Neural progenitor cell (in vitro differentiated cells): ENCODE measurements around the gene IYD. TPM values are rescaled to one million over a fixed set of nuclear protein-coding genes. Genes with fewer than 3 reads are reported as not detected.

Source experiments
- DNase-seq: peaks from one replicate; pipeline ENCODE4 v3.0.0-alpha.2; 2016; ENCODE audit warnings: low spot score
- H2AFZ ChIP-seq: fragments of 200-600 bp; sonication (generic); replicated peaks from 2 replicates; pipeline ENCODE4 v1.6.1; 2016; ENCODE audit warnings: antibody characterized with exemption
- H3F3A ChIP-seq: fragments of 200-600 bp; sonication (generic); 2 replicates; pipeline ENCODE4 v1.6.1; 2016; ENCODE audit warnings: antibody characterized with exemption, low read depth
- H3K27ac ChIP-seq: fragments of 200-600 bp; sonication (generic); 2 replicates; pipeline ENCODE4 v1.5.1; 2016; ENCODE audit warnings: mild to moderate bottlenecking
- H3K27me3 ChIP-seq: fragments of 200-600 bp; sonication (generic); 2 replicates; pipeline ENCODE4 v1.6.1; 2016; ENCODE audit warnings: mild to moderate bottlenecking, moderate library complexity
- H3K36me3 ChIP-seq: fragments of 200-600 bp; sonication (generic); 2 replicates; pipeline ENCODE4 v1.5.1; 2016
- H3K4me1 ChIP-seq: fragments of 200-600 bp; sonication (generic); 2 replicates; pipeline ENCODE4 v1.6.1; 2016; ENCODE audit warnings: mixed run types
- H3K4me2 ChIP-seq: fragments of 200-600 bp; sonication (generic); 2 replicates; pipeline ENCODE4 v1.6.1; 2016
- H3K4me3 ChIP-seq: fragments of 200-600 bp; sonication (generic); 2 replicates; pipeline ENCODE4 v1.5.1; 2016
- H3K79me2 ChIP-seq: fragments of 200-600 bp; sonication (generic); 2 replicates; pipeline ENCODE4 v1.6.1; 2016; ENCODE audit warnings: low read depth
- H3K9ac ChIP-seq: fragments of 200-600 bp; sonication (generic); 2 replicates; pipeline ENCODE4 v1.6.1; 2016
- H3K9me3 ChIP-seq: fragments of 200-600 bp; sonication (generic); 2 replicates; pipeline ENCODE4 v1.5.1; 2016; ENCODE audit warnings: low read depth
- H4K20me1 ChIP-seq: fragments of 200-600 bp; sonication (generic); 2 replicates; pipeline ENCODE4 v1.6.1; 2016; ENCODE audit warnings: low read depth
- H3K27ac Mint-ChIP-seq: 3 replicates; pipeline ENCODE4 v1.8.0; 2021; ENCODE audit warnings: mixed read lengths
- H3K27me3 Mint-ChIP-seq: 2 replicates; pipeline ENCODE4 v1.8.0; 2022; ENCODE audit warnings: low read depth, mild to moderate bottlenecking, inconsistent platforms, moderate library complexity, mixed read lengths; ENCODE audit not compliant: insufficient read depth
- H3K36me3 Mint-ChIP-seq: 3 replicates; pipeline ENCODE4 v1.8.0; 2021; ENCODE audit warnings: mixed read lengths
- H3K4me1 Mint-ChIP-seq: 3 replicates; pipeline ENCODE4 v1.8.0; 2021; ENCODE audit warnings: mixed read lengths
- H3K4me3 Mint-ChIP-seq: 3 replicates; pipeline ENCODE4 v1.8.0; 2021; ENCODE audit warnings: mild to moderate bottlenecking, moderate library complexity, mixed read lengths
- H3K9me3 Mint-ChIP-seq: 3 replicates; pipeline ENCODE4 v1.8.0; 2020; ENCODE audit warnings: mixed read lengths
- CTCF ChIP-seq: fragments of 200-600 bp; sonication (generic); IDR thresholded peaks from 2 replicates; pipeline ENCODE4 v1.5.1; 2017; ENCODE audit warnings: antibody characterized with exemption, mild to moderate bottlenecking
- EZH2 ChIP-seq: fragments of 200-600 bp; sonication (generic); IDR thresholded peaks from 2 replicates; pipeline ENCODE4 v1.6.1; 2017; ENCODE audit warnings: antibody characterized with exemption, mild to moderate bottlenecking, moderate library complexity
- EZH2phosphoT487 ChIP-seq: fragments of 200-600 bp; sonication (generic); IDR thresholded peaks from 2 replicates; pipeline ENCODE4 v1.6.1; 2017; ENCODE audit warnings: antibody characterized with exemption
- total RNA-seq: library from RNA; depleted of rRNA; stranded (reverse); fragments of >200 nt; gene quantifications from 2 replicates; pipeline ENCODE4 v1.2.3, GENCODE V29; 2015; ENCODE audit warnings: low replicate concordance

Gene IYD
- total RNA-seq, 1 donor from 2014 or later, result not detected

GRCh38 chr6:150391890-150392289 is 23.1 kb downstream of the IYD start:
- Histone ChIP-seq H4K20me1 (no peaks in the 10 kb centered on the region), H3K4me2 (no peak overlapping the region), H3K36me3 (no peaks in the 10 kb centered on the region), H3K27me3 (no peaks in the 10 kb centered on the region), H2AFZ (no peak overlapping the region), H3K9ac (no peak overlapping the region), H3K27ac (no peak overlapping the region), H3K79me2 (no peaks in the 10 kb centered on the region), H3K9me3 (no peaks in the 10 kb centered on the region), H3K4me3 (no peak overlapping the region), H3K4me1 (no peaks in the 10 kb centered on the region), H3F3A (no peaks in the 10 kb centered on the region)
- H3K27me3 Mint-ChIP-seq, result peaks cover 3% of the 10 kb centered on the region
- no peak for DNase-seq
- TF ChIP-seq CTCF (no peak), EZH2phosphoT487 (no peak), EZH2 (no peak)
- peaks cover 3% of the 10 kb centered on the region for H3K4me1 Mint-ChIP-seq
- no peak overlapping the region for H3K4me3 Mint-ChIP-seq
- no peak overlapping the region for H3K27ac Mint-ChIP-seq
- H3K9me3 Mint-ChIP-seq, result no peaks in the 10 kb centered on the region
- H3K36me3 Mint-ChIP-seq, result no peaks in the 10 kb centered on the region

- H3K4me3 Mint-ChIP-seq, result no peak overlapping the region
- no peaks in the 10 kb centered on the region for H3K9me3 Mint-ChIP-seq
- H3K36me3 Mint-ChIP-seq, result no peaks in the 10 kb centered on the region
- Histone ChIP-seq H3K9ac (no peak overlapping the region), H3K4me3 (no peak overlapping the region), H2AFZ (no peak overlapping the region), H4K20me1 (no peaks in the 10 kb centered on the region), H3K27ac (no peak overlapping the region), H3K4me1 (no peaks in the 10 kb centered on the region), H3K9me3 (no peaks in the 10 kb centered on the region), H3K27me3 (no peaks in the 10 kb centered on the region), H3K4me2 (no peak overlapping the region), H3K79me2 (no peaks in the 10 kb centered on the region), H3F3A (no peaks in the 10 kb centered on the region), H3K36me3 (no peaks in the 10 kb centered on the region)
- peaks cover 3% of the 10 kb centered on the region for H3K27me3 Mint-ChIP-seq
- H3K4me1 Mint-ChIP-seq, result peaks cover 3% of the 10 kb centered on the region
- no peak for TF ChIP-seq EZH2phosphoT487
- no peak for TF ChIP-seq EZH2
- no peak for TF ChIP-seq CTCF
- DNase-seq, result no peak
- no peak overlapping the region for H3K27ac Mint-ChIP-seq
These were observed 23.8 kb downstream of the IYD start for GRCh38 chr6:150392452-150393220.

GRCh38 chr6:150394053-150394898 is 25.5 kb downstream of the IYD start:
- Mint-ChIP-seq H3K27ac (no peak overlapping the region), H3K36me3 (no peaks in the 10 kb centered on the region), H3K4me1 (peaks cover 3% of the 10 kb centered on the region), H3K4me3 (no peak overlapping the region), H3K27me3 (peaks cover 3% of the 10 kb centered on the region), H3K9me3 (no peaks in the 10 kb centered on the region)
- Histone ChIP-seq H3K27me3 (no peaks in the 10 kb centered on the region), H3F3A (no peaks in the 10 kb centered on the region), H3K9me3 (no peaks in the 10 kb centered on the region), H3K4me2 (no peak overlapping the region), H4K20me1 (no peaks in the 10 kb centered on the region), H3K9ac (no peak overlapping the region), H3K79me2 (no peaks in the 10 kb centered on the region), H3K4me1 (no peaks in the 10 kb centered on the region), H3K27ac (no peak overlapping the region), H3K36me3 (no peaks in the 10 kb centered on the region), H3K4me3 (no peak overlapping the region), H2AFZ (no peak overlapping the region)
- no peak for DNase-seq
- no peak for TF ChIP-seq EZH2
- TF ChIP-seq EZH2phosphoT487, result no peak
- TF ChIP-seq CTCF, result no peak
